Bronchial epithelial cell (primary cell): ENCODE results near the gene RNF167. TPM values are rescaled to one million over a fixed set of nuclear protein-coding genes. Genes with fewer than 3 reads are reported as not detected.
"Not testable (repeated sequence)": the region's sequence is repeated elsewhere in the genome, so short reads cannot be mapped to it uniquely, and the experiment has no call there.

ENCODE experiments used
- DNase-seq: peaks from one replicate; pipeline ENCODE4 v3.0.0-alpha.2; 2010; ENCODE audit warnings: low read depth
- FAIRE-seq: peaks from 2 replicates; lab custom pipeline; 2011; peaks lifted over from hg19 to GRCh38; lab: Jason Lieb, UNC
- H3K27me3 ChIP-seq: 2 replicates; pipeline ENCODE4 v1.5.1; 2011; ENCODE audit warnings: low read length; ENCODE audit not compliant: control insufficient read depth, insufficient read depth
- H3K36me3 ChIP-seq: 2 replicates; pipeline ENCODE4 v1.5.1; 2011; ENCODE audit warnings: low read length; ENCODE audit not compliant: control insufficient read depth, insufficient read depth
- H3K4me3 ChIP-seq: 2 replicates; pipeline ENCODE4 v1.5.1; 2011; ENCODE audit warnings: mild to moderate bottlenecking, low read depth, low read length, control low read depth
- CTCF ChIP-seq: IDR thresholded peaks from 2 replicates; pipeline ENCODE4 v1.5.1; 2011; ENCODE audit warnings: mild to moderate bottlenecking, moderate library complexity, low read length, control low read depth, inconsistent platforms; ENCODE audit not compliant: insufficient read depth, severe bottlenecking
- total RNA-seq: library from RNA; depleted of rRNA; stranded (reverse); fragments of >200 nt; gene quantifications from 2 replicates; pipeline ENCODE4 v1.2.1, GENCODE V29; 2014

Gene RNF167
- total RNA-seq, 1 donor from 2014 or later, result 15.8 TPM

GRCh38 chr17:4901648-4902344 lies 38.3 kb upstream of the RNF167 start:
- no peak for FAIRE-seq
- H3K4me3 ChIP-seq, result no peak overlapping the region
- H3K36me3 ChIP-seq, result peaks cover 5% of the 10 kb centered on the region
- TF ChIP-seq CTCF, result no peak
- no peak for DNase-seq
- no peaks in the 10 kb centered on the region for H3K27me3 ChIP-seq

- Histone ChIP-seq H3K27me3 (no peaks in the 10 kb centered on the region), H3K36me3 (no peaks in the 10 kb centered on the region), H3K4me3 (no peak overlapping the region)
- peak; percentile 73 for FAIRE-seq
- TF ChIP-seq CTCF, result no peak
- DNase-seq, result no peak
Observed at GRCh38 chr17:4902540-4902939, 37.5 kb upstream of the RNF167 start.

- no peak for FAIRE-seq
- TF ChIP-seq CTCF, result peak; percentile 82
- Histone ChIP-seq H3K27me3 (no peaks in the 10 kb centered on the region), H3K4me3 (no peak within 1 kb of the TSS), H3K36me3 (no peaks in the 10 kb centered on the region)
- peak; percentile 85 for DNase-seq
Observed at GRCh38 chr17:4903051-4903818, 36.8 kb upstream of the RNF167 start, which contains the start of gene CHRNE. Gene CHRNE, minus strand, starts transcription at chr17:4903098. Its CDS starts 35 bp downstream, at chr17:4903063.

GRCh38 chr17:4906642-4907041 lies 33.4 kb upstream of the RNF167 start:
- H3K36me3 ChIP-seq, H3K4me3 ChIP-seq, DNase-seq, FAIRE-seq, H3K27me3 ChIP-seq: not testable (repeated sequence)

- TF ChIP-seq CTCF, result no peak
- Histone ChIP-seq H3K27me3 (no peaks in the 10 kb centered on the region), H3K4me3 (no peak overlapping the region), H3K36me3 (no peaks in the 10 kb centered on the region)
- no peak for FAIRE-seq
- DNase-seq, result peak; percentile 78
Observed at GRCh38 chr17:4908301-4908700, 31.8 kb upstream of the RNF167 start.

- H3K4me3 ChIP-seq, result no peak overlapping the region
- H3K36me3 ChIP-seq, result no peaks in the 10 kb centered on the region
- FAIRE-seq (no peak), DNase-seq (peak; percentile 91)
- TF ChIP-seq CTCF, result peak; percentile 84
- no peaks in the 10 kb centered on the region for H3K27me3 ChIP-seq
Observed at GRCh38 chr17:4908711-4909496, 31.2 kb upstream of the RNF167 start.
